Measurements from ENCODE around the gene GPR152.

Gene GPR152

GRCh38 chr11:67435727-67436458, 16.6 kb downstream of the GPR152 start:
- H3K4me3 ChIP-seq (ENCODE audit: low read depth, low read length) = no peak overlapping the region
- no peak for TF ChIP-seq CTCF (IDR thresholded peaks at IDR 0.05; ENCODE audit: low read depth, low read length)

GRCh38 chr11:67435031-67435726, 17.4 kb downstream of the GPR152 start:
- TF ChIP-seq CTCF (IDR thresholded peaks at IDR 0.05; ENCODE audit: low read depth, low read length) = no peak
- no peak overlapping the region for H3K4me3 ChIP-seq (ENCODE audit: low read depth, low read length)

- no peak overlapping the region for H3K4me3 ChIP-seq (ENCODE audit: low read depth, low read length)
- TF ChIP-seq CTCF (IDR thresholded peaks at IDR 0.05; ENCODE audit: low read depth, low read length) = no peak
Observed at GRCh38 chr11:67434395-67434881, 18.1 kb downstream of the GPR152 start.

GRCh38 chr11:67433536-67434394, 18.8 kb downstream of the GPR152 start:
- TF ChIP-seq CTCF (IDR thresholded peaks at IDR 0.05; ENCODE audit: low read depth, low read length) = no peak
- H3K4me3 ChIP-seq (ENCODE audit: low read depth, low read length) = no peak overlapping the region

GRCh38 chr11:67432655-67433349, 19.7 kb downstream of the GPR152 start:
- no peak overlapping the region for H3K4me3 ChIP-seq (ENCODE audit: low read depth, low read length)
- TF ChIP-seq CTCF (IDR thresholded peaks at IDR 0.05; ENCODE audit: low read depth, low read length) = no peak

- TF ChIP-seq CTCF (IDR thresholded peaks at IDR 0.05; ENCODE audit: low read depth, low read length) = no peak
- no peak overlapping the region for H3K4me3 ChIP-seq (ENCODE audit: low read depth, low read length)
Observed at GRCh38 chr11:67431346-67432249, 20.9 kb downstream of the GPR152 start.
